DMS 273 (cell line): Measurements from ENCODE around the gene MYLK3.
A peak's percentile ranks its signal among the peaks of the same experiment; 100 is the strongest.
"Not testable (repeated sequence)": the region's sequence is repeated elsewhere in the genome, so short reads cannot be mapped to it uniquely, and the experiment has no call there.

ENCODE experiments used
- DNase-seq: peaks from one replicate; lab custom pipeline; 2025; ENCODE audit not compliant: unreplicated experiment; lab: John Stamatoyannopoulos, UW

Gene MYLK3

GRCh38 chr16:46690281-46691178, 57.6 kb downstream of the MYLK3 start:
- DNase-seq, result no peak

GRCh38 chr16:46689365-46690280, 58.5 kb downstream of the MYLK3 start, which contains the start of gene ORC6:
ORC6 (plus strand) TSS chr16:46689659; CDS start chr16:46689706, 47 bp downstream.
- peak; percentile 99 for DNase-seq

GRCh38 chr16:46688654-46689364, 59.3 kb downstream of the MYLK3 start, which contains the start of gene VPS35:
VPS35 (minus strand) TSS chr16:46689178; CDS start chr16:46689133, 45 bp downstream.
- peak; percentile 99 for DNase-seq

DNA sequence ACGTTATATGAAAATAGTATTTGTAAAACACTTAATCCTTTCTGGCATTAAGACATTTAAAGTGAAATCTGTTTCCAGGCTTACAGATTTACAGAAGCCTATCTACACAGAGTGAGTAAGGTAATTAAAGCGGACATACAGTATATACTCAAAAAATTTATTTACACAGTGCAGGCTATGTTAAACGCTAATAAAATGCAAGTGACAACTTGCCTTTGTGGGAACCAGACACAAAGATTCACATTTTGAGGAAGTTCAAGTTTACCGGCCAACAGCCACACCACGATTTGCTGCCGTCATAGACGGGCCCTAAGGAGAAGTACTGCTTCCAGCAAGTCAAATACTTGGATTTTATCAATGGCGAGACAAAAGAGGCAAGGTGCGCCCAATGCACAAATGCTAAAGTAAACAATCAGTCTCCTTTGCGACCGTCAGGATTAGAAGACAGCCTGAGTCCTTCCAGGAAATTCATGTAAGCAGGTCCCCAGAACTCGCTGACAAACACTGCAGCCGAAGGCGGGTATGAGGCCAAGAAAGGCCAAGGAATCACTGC, 60.0 kb downstream of the MYLK3 start:
- DNase-seq, result no peak

GRCh38 chr16:46687486-46687885, 60.7 kb downstream of the MYLK3 start:
- no peak for DNase-seq

- DNase-seq, result no peak
These were observed 61.2 kb downstream of the MYLK3 start for GRCh38 chr16:46686815-46687473.

DNA sequence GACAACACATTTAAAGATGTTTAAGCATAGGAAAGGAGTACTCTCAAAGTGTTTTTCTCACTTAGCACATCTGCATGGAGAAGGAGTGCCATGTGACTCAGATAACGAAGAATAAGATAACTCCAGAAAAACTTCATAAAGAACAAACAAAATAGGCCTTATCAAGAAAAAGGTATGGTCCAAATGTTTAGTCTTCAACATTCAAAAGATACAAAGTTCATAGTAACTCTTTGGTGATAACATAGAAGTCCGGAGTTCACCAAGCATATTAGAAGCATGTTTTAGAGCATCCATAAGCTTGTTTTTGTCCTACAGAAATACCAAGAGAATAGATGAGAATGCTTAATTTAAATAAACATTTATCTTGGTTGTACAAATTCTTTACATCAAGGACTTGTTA, 66.3 kb downstream of the MYLK3 start:
- DNase-seq, result not testable (repeated sequence)

DNA sequence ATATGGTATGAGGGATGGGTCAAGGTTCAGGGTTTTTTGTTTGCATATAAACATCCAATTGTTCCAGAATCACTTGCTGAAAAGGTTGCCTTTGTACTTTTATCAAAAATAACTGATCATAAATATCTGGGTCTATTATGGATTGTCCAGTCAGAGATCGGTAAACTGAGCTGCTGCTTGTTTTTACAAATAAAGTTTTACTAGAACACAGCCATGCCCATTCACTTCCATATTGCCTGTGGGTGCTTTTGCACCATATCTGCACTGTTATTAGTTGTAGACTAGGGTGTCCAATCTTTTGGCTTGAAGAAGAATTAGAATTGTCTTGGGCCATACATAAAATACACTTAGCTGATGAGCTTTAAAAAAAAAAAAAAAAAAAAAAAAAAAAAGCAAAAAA, 70.2 kb downstream of the MYLK3 start:
- not testable (repeated sequence) for DNase-seq

GRCh38 chr16:46673320-46674013, 74.7 kb downstream of the MYLK3 start:
- DNase-seq, result peak; percentile 81

- DNase-seq, result no peak
These were observed 86.0 kb downstream of the MYLK3 start for GRCh38 chr16:46662123-46662522.

- peak; percentile 41 for DNase-seq
These were observed 89.2 kb downstream of the MYLK3 start for GRCh38 chr16:46658925-46659324.
